ENCODE results near the gene ZNF207.

DNA sequence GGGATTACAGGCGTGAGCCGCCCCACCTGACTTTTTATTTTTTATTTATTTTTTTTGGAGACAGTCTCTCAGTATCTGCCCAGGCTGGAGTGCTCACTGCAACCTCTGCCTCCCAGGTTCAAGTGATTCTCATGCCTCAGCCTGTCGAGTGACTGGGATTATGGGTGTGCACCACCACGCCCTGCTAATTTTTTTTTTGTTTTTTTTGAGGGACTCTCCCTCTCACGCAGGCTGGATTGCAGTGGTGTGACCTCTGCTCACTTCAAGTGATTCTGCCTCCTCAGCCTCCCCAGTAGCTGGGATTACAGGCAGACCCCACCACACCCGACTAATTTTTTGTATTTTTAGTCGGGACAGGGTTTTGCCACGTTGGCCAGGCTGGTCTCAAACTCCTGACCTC lies 7.7 kb downstream of the ZNF207 start:
- no peak for TF ChIP-seq EP300 (IDR thresholded peaks at IDR 0.05)
- no peak for TF ChIP-seq POLR2A (IDR thresholded peaks at IDR 0.05)
- TF ChIP-seq, protein P1, sequence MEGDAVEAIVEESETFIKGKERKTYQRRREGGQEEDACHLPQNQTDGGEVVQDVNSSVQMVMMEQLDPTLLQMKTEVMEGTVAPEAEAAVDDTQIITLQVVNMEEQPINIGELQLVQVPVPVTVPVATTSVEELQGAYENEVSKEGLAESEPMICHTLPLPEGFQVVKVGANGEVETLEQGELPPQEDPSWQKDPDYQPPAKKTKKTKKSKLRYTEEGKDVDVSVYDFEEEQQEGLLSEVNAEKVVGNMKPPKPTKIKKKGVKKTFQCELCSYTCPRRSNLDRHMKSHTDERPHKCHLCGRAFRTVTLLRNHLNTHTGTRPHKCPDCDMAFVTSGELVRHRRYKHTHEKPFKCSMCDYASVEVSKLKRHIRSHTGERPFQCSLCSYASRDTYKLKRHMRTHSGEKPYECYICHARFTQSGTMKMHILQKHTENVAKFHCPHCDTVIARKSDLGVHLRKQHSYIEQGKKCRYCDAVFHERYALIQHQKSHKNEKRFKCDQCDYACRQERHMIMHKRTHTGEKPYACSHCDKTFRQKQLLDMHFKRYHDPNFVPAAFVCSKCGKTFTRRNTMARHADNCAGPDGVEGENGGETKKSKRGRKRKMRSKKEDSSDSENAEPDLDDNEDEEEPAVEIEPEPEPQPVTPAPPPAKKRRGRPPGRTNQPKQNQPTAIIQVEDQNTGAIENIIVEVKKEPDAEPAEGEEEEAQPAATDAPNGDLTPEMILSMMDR (IDR thresholded peaks at IDR 0.05): no peak
- no peak for TF ChIP-seq POLR2AphosphoS5 (IDR thresholded peaks at IDR 0.05)

Data from gastroesophageal sphincter (tissue), 3 donors.